ENCODE results near the gene B4GAT1.

DNA sequence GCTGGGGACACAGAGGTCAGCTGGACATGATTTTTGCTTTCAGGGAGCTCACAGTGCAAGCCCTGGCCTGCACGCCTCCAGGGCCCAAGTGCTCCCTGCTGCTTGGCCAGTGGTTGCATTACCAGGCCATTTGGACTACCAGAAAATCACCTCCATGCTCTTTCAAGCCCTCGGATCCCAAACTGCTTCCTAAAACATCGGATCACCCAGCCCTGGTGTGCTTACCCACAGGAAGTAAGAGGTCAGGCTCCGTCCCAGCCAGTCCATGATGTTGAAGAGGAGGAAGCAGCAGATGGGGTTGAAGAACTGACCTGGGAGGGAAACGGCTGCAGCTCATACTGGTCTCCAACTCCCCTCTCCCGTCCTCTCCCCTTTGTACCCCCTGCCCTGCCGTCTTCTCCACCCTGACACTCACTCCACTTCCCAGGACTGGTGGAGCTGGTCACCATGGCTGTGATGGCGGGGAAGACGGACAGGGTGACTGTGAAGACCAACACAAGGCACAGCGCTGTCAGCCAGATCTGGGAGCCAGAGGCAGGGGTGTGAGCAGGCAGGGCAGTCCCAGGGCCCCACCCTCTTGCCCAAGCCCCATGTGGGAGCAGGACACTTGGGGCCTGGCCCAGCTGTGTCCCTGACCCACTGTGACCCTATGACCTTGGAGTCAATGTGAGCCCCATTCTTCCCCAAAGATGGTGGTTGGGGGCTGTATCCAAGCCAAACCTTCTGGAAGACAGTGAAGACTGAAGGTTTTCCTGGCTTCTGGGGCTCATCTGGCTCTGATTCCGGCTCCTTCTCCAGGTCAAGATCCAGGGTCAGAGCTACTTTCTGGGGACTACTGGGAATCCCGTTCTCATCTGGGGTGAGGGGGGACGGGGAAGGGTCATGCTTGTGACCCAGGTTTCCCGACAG lies 18.5 kb upstream of the B4GAT1 start:
- TF ChIP-seq MYC (IDR thresholded peaks at IDR 0.05; ENCODE audit: borderline replicate concordance, low read length) (no peak), GATA3 (IDR thresholded peaks at IDR 0.05; ENCODE audit: borderline replicate concordance) (no peak)
- TF ChIP-seq, protein P1, sequence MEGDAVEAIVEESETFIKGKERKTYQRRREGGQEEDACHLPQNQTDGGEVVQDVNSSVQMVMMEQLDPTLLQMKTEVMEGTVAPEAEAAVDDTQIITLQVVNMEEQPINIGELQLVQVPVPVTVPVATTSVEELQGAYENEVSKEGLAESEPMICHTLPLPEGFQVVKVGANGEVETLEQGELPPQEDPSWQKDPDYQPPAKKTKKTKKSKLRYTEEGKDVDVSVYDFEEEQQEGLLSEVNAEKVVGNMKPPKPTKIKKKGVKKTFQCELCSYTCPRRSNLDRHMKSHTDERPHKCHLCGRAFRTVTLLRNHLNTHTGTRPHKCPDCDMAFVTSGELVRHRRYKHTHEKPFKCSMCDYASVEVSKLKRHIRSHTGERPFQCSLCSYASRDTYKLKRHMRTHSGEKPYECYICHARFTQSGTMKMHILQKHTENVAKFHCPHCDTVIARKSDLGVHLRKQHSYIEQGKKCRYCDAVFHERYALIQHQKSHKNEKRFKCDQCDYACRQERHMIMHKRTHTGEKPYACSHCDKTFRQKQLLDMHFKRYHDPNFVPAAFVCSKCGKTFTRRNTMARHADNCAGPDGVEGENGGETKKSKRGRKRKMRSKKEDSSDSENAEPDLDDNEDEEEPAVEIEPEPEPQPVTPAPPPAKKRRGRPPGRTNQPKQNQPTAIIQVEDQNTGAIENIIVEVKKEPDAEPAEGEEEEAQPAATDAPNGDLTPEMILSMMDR (IDR thresholded peaks at IDR 0.05) = no peak
